ENCODE data around the gene KRT71. TPM values are rescaled to one million over a fixed set of nuclear protein-coding genes. Genes with fewer than 3 reads are reported as not detected.

KRT71 gene
- total RNA-seq, 1 donor from 2014 or later: not detected

DNA sequence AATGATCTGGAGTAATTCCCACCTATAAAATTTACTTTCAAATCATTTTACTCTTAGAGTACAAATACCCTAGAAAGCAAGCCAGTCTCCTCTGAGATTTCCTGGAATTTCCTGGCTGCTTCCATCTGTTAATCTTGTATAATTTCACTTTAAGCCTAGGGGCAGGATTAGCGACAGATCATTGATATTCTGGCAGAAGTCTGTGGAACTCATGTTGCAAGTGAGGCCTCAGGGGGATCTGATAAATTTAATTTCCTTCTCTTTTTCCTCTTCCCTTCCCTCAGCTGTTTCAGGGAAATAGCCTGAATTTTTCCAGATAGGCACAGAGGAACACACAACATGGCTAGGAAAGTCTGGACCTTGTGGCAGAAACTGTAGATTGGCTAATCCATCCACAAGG, 54.0 kb downstream of the KRT71 start:
- no peak for DNase-seq (ENCODE audit: low spot score)

GRCh38 chr12:52497975-52498374, 55.0 kb downstream of the KRT71 start:
- no peak for DNase-seq (ENCODE audit: low spot score)

DNA sequence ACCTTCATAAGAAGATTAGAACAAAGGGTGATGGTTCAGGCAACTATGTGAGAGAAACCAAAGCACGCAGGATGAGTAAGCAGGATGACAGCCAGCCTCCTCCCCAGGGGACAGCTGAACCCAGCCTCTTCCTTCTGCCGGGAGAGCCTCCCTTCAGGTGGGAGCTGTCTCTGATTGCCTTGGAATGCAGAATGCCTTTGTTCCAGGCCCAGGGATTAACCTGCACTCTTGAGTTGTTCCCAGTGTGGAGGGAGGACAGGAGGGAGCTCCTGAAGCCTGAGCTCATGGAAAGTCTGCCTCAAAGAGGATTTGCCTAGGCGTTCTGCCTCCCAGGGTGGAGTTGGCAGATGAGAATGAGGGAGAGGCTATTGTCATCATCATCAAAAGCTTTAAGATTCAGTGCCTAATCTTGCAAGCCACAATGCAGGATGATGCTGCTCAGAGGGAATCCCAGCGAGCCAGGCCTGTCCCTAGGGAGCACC, 56.3 kb downstream of the KRT71 start:
- DNase-seq (ENCODE audit: low spot score): no peak

GRCh38 chr12:52496054-52496453, 56.9 kb downstream of the KRT71 start:
- no peak for DNase-seq (ENCODE audit: low spot score)

- no peak for DNase-seq (ENCODE audit: low spot score)
Measured at GRCh38 chr12:52495389-52495788, 57.6 kb downstream of the KRT71 start.

GRCh38 chr12:52494518-52494917, 58.4 kb downstream of the KRT71 start:
- DNase-seq (ENCODE audit: low spot score): no peak

DNA sequence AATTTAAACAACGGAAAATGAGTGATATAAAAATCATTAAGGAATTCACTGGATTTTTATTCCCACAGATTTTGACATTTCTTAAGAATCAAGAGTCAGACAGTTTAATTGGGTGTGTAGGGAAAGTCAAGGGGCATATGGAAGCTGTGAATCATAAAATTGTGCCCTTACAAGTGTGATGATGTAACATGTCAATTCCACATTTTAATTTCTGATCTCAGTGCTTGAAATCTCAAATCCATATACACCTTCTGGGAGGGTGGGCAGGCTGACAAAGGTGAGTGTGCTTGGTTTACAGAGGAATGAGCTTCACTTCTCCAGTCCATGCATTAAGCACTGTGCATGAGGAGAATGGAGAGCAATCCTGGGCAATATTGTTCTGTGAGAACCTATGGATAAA, 58.8 kb downstream of the KRT71 start:
- DNase-seq (ENCODE audit: low spot score): no peak

Other genes with a start within 250 kb of the KRT71 start
- gene KRT83, start 231.7 kb downstream of the KRT71 start, total RNA-seq: not detected
- not detected for gene KRT85, start 185.7 kb downstream of the KRT71 start, total RNA-seq
- not detected for gene KRT84, start 167.5 kb downstream of the KRT71 start, total RNA-seq
- not detected for gene KRT82, start 146.8 kb downstream of the KRT71 start, total RNA-seq
- gene KRT75, start 118.8 kb downstream of the KRT71 start, total RNA-seq: not detected
- gene KRT6B, start 101.0 kb downstream of the KRT71 start, total RNA-seq: not detected
- not detected for gene KRT6C, start 79.3 kb downstream of the KRT71 start, total RNA-seq
- gene KRT6A, start 59.9 kb downstream of the KRT71 start, total RNA-seq: not detected
- 3.0 TPM for gene KRT5, start 32.8 kb downstream of the KRT71 start, total RNA-seq
- not detected for gene KRT74, start 20.7 kb upstream of the KRT71 start, total RNA-seq
- gene KRT72, start 48.3 kb upstream of the KRT71 start, total RNA-seq: not detected
- gene KRT73, start 65.4 kb upstream of the KRT71 start, total RNA-seq: not detected
- gene KRT2, start 99.1 kb upstream of the KRT71 start, total RNA-seq: not detected
- not detected for gene KRT1, start 127.3 kb upstream of the KRT71 start, total RNA-seq
- gene KRT77, start 150.4 kb upstream of the KRT71 start, total RNA-seq: not detected
- not detected for gene KRT76, start 224.2 kb upstream of the KRT71 start, total RNA-seq
- not detected for gene KRT3, start 243.0 kb upstream of the KRT71 start, total RNA-seq

Data from mesenteric fat pad (tissue), 1 donor.